Stimulated activated naive CD8-positive, alpha-beta T cell treated with anti-CD3 and anti-CD28 coated beads, Interleukin-15, Interleukin-2, amounts not matched to agents 100 U/mL and 50 U/mL, for 24 hours (primary cell): ENCODE data around the gene RAI2.

Experiments used
- ATAC-seq: fragments of 150-1000 bp; cut with Tn5 transposase; one replicate; pipeline ENCODE4 v1.10.0; 2021
- DNase-seq: peaks from one replicate; pipeline ENCODE4 v3.0.0; 2021

Gene RAI2

GRCh38 chrX:17860811-17861488 is at the start of gene RAI2:
RAI2 (minus strand) TSS chrX:17861298; CDS start chrX:17802010, 59,288 bp downstream.
- ATAC-seq (no peak), DNase-seq (peak; percentile 9)

GRCh38 chrX:17888421-17888820 is 27.3 kb upstream of the RAI2 start:
- DNase-seq, result no peak
- ATAC-seq, result no peak

GRCh38 chrX:17882680-17883079 is 21.6 kb upstream of the RAI2 start:
- ATAC-seq (no peak), DNase-seq (no peak)

GRCh38 chrX:17878028-17878670 is 17.1 kb upstream of the RAI2 start:
- no peak for DNase-seq

GRCh38 chrX:17876135-17876534 is 15.0 kb upstream of the RAI2 start:
- no peak for ATAC-seq
- no peak for DNase-seq

More at GRCh38 chrX:17878028-17878670, 17.1 kb upstream of the RAI2 start:
- ATAC-seq, result no peak

- DNase-seq, result no peak
- ATAC-seq, result no peak
Observed at GRCh38 chrX:17869580-17869979, 8.5 kb upstream of the RAI2 start.

GRCh38 chrX:17861489-17862011 is 452 bp upstream of the RAI2 start:
- no peak for ATAC-seq
- DNase-seq, result no peak

GRCh38 chrX:17860179-17860780 is 818 bp downstream of the RAI2 start:
- DNase-seq (peak; percentile 3), ATAC-seq (no peak)

- DNase-seq (peak; percentile 6), ATAC-seq (no peak)
Observed at GRCh38 chrX:17859609-17860178, 1.4 kb downstream of the RAI2 start.

GRCh38 chrX:17854531-17854930 is 6.6 kb downstream of the RAI2 start:
- DNase-seq (no peak), ATAC-seq (no peak)

GRCh38 chrX:17854069-17854468 is 7.0 kb downstream of the RAI2 start:
- no peak for DNase-seq

GRCh38 chrX:17851874-17852273 is 9.2 kb downstream of the RAI2 start:
- no peak for DNase-seq

More at GRCh38 chrX:17854069-17854468, 7.0 kb downstream of the RAI2 start:
- no peak for ATAC-seq

GRCh38 chrX:17848545-17849265 is 12.4 kb downstream of the RAI2 start:
- DNase-seq (no peak), ATAC-seq (peak; percentile 14)

More at GRCh38 chrX:17851874-17852273, 9.2 kb downstream of the RAI2 start:
- no peak for ATAC-seq

GRCh38 chrX:17846045-17846444 is 15.1 kb downstream of the RAI2 start:
- DNase-seq, result no peak
- ATAC-seq, result no peak

GRCh38 chrX:17844236-17844635 is 16.9 kb downstream of the RAI2 start:
- no peak for ATAC-seq
- DNase-seq, result no peak

- DNase-seq (no peak), ATAC-seq (peak; percentile 52)
Observed at GRCh38 chrX:17842769-17843525, 18.2 kb downstream of the RAI2 start.

GRCh38 chrX:17839269-17839668 is 21.8 kb downstream of the RAI2 start:
- DNase-seq (no peak), ATAC-seq (no peak)

- ATAC-seq (no peak), DNase-seq (no peak)
Observed at GRCh38 chrX:17836830-17837229, 24.3 kb downstream of the RAI2 start.

GRCh38 chrX:17833954-17834353 is 27.1 kb downstream of the RAI2 start:
- ATAC-seq (no peak), DNase-seq (no peak)

GRCh38 chrX:17831255-17831654 is 29.8 kb downstream of the RAI2 start:
- DNase-seq (no peak), ATAC-seq (no peak)

- DNase-seq, result no peak
- no peak for ATAC-seq
Observed at GRCh38 chrX:17830211-17830610, 30.9 kb downstream of the RAI2 start.
